Measurements from ENCODE around the gene TMEM88. TPM values are rescaled to one million over a fixed set of nuclear protein-coding genes. Genes with fewer than 3 reads are reported as not detected.

The TMEM88 gene
- total RNA-seq, 1 experiment from 2014 or later, result 11.3 TPM

DNA sequence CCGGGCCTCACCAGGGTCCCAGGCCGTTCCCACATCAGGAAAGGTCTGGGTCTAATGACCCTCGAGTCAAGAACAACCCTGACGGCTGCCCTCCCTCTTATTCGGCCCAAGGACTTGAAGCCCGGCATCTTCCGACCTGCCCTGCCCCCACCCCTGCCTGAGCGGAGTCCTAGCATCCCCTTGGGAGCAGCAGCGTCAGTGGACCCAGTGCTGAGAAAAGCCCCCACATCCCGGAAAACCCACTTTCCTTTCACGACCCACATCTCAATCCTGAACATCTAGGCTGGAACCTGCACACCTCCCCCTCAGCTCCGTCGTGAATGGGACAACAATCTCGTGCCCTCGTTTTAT is 769 bp downstream of the TMEM88 start:
- Histone ChIP-seq H2BK5ac (ENCODE audit: insufficient read length, low read length) (no peak overlapping the region), H2AK5ac (ENCODE audit: insufficient read length, low read length) (no peak overlapping the region), H3K23ac (ENCODE audit: insufficient read length, low read depth, low read length) (no peak overlapping the region), H3K27me3 (ENCODE audit: insufficient read depth, low read length) (peaks cover 30% of the 10 kb centered on the region; the same call in 1 of the 2 replicates), H3K4ac (ENCODE audit: low read depth, low read length) (no peak overlapping the region), H4K5ac (ENCODE audit: insufficient read length, low read depth, low read length) (no peak overlapping the region), H4K8ac (replicated peaks; ENCODE audit: insufficient read length, low read depth, low read length) (no peak overlapping the region), H2BK12ac (ENCODE audit: insufficient read length, low read depth, low read length) (no peak overlapping the region), H3K9ac (ENCODE audit: extremely low read depth, insufficient read length, low read length) (no peak overlapping the region), H3K4me2 (ENCODE audit: insufficient read depth, insufficient read length, low read length) (peak overlapping the region; percentile 97), H3K23me2 (ENCODE audit: insufficient read length, low read depth, low read length, poor library complexity, severe bottlenecking) (peaks cover 36% of the 10 kb centered on the region), H2BK20ac (ENCODE audit: low read depth, low read length, poor library complexity, severe bottlenecking) (no peak overlapping the region), H3K4me1 (ENCODE audit: insufficient read depth, low read length) (no peaks in the 10 kb centered on the region; the same call in 1 of the 2 replicates), H3K27ac (ENCODE audit: insufficient read length, low read depth, low read length) (no peak overlapping the region), H3K18ac (ENCODE audit: insufficient read length, low read depth, low read length) (no peak overlapping the region), H2AFZ (ENCODE audit: low read length) (no peak overlapping the region), H3K79me2 (ENCODE audit: insufficient read depth, low read length) (no peaks in the 10 kb centered on the region), H3K79me1 (ENCODE audit: insufficient read depth, low read depth, low read length, poor library complexity, severe bottlenecking) (no peaks in the 10 kb centered on the region), H3T11ph (ENCODE audit: low read length) (no peak overlapping the region), H4K20me1 (ENCODE audit: control insufficient read depth, insufficient read depth, insufficient read length) (no peaks in the 10 kb centered on the region), H2BK120ac (ENCODE audit: low read depth, low read length, poor library complexity, severe bottlenecking) (no peak overlapping the region), H4K91ac (ENCODE audit: insufficient read length, low read depth, low read length) (no peak overlapping the region), H3K14ac (ENCODE audit: insufficient read depth, low read length) (no peak overlapping the region), H3K56ac (ENCODE audit: insufficient read length, low read depth, low read length) (no peak overlapping the region), H2BK15ac (ENCODE audit: low read depth, low read length) (no peak overlapping the region), H3K9me3 (ENCODE audit: control insufficient read depth, low read depth, low read length) (no peaks in the 10 kb centered on the region)
- Mint-ChIP-seq H3K9me3 (0 out of 5 replicates have a peak, but pooled peaks cover 0 to 3% of the 10 kb centered on the region in 2 experiments), H3K27me3 (ENCODE audit: low read depth) (peaks cover 18% of the 10 kb centered on the region), H3K36me3 (ENCODE audit: insufficient read depth in 1 of 3, low read depth in 3 of 3) (peaks cover 0 to 32% (median 17%) of the 10 kb centered on the region in 3 experiments; a peak in 4 of 7 replicates), H3K4me3 (no peak overlapping the region), H3K4me1 (peaks cover 24 to 37% of the 10 kb centered on the region in 2 experiments), H3K27ac (no peak overlapping the region)
- no peak for DNase-seq
- TF ChIP-seq, protein P1, sequence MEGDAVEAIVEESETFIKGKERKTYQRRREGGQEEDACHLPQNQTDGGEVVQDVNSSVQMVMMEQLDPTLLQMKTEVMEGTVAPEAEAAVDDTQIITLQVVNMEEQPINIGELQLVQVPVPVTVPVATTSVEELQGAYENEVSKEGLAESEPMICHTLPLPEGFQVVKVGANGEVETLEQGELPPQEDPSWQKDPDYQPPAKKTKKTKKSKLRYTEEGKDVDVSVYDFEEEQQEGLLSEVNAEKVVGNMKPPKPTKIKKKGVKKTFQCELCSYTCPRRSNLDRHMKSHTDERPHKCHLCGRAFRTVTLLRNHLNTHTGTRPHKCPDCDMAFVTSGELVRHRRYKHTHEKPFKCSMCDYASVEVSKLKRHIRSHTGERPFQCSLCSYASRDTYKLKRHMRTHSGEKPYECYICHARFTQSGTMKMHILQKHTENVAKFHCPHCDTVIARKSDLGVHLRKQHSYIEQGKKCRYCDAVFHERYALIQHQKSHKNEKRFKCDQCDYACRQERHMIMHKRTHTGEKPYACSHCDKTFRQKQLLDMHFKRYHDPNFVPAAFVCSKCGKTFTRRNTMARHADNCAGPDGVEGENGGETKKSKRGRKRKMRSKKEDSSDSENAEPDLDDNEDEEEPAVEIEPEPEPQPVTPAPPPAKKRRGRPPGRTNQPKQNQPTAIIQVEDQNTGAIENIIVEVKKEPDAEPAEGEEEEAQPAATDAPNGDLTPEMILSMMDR (conservative IDR thresholded peaks at IDR 0.05), result no peak
- WGBS (ENCODE audit: extremely low coverage, insufficient read length, low lambda C conversion rate), result no CpG with 5 or more reads among the region's 15 CpGs
